ENCODE results near the gene SIK3. TPM values are rescaled to one million over a fixed set of nuclear protein-coding genes. Genes with fewer than 3 reads are reported as not detected.

The SIK3 gene
- total RNA-seq, 1 donor: 25.7 TPM

- H3K27ac ChIP-seq (ENCODE audit: low read depth, low read length): no peak overlapping the region
- H3K4me2 ChIP-seq (ENCODE audit: insufficient read depth, low read length): no peak overlapping the region
- peaks cover 74% of the 10 kb centered on the region for H3K79me2 ChIP-seq (ENCODE audit: insufficient read depth, low read length)
- DNase-seq (ENCODE audit: insufficient read length, low spot score, missing footprints): no peak
- no peaks in the 10 kb centered on the region for H3K36me3 ChIP-seq (ENCODE audit: insufficient read depth, low read length)
- H4K20me1 ChIP-seq (ENCODE audit: insufficient read depth, low read length): peaks cover 55% of the 10 kb centered on the region
- no peak for TF ChIP-seq CTCF (IDR thresholded peaks at IDR 0.05; ENCODE audit: extremely low read depth, low read depth, low read length)
- H3K27me3 ChIP-seq (ENCODE audit: insufficient read depth, low read length): no peaks in the 10 kb centered on the region
- H3K9me3 ChIP-seq (ENCODE audit: low read depth, low read length): no peaks in the 10 kb centered on the region
- H2AFZ ChIP-seq (ENCODE audit: low read length): no peak overlapping the region
- no peak overlapping the region for H3K4me3 ChIP-seq (ENCODE audit: insufficient read depth, low read length)
- H3K4me1 ChIP-seq (ENCODE audit: insufficient read depth, low read length): peaks cover 31% of the 10 kb centered on the region
Measured at GRCh38 chr11:117066959-117067358, 31.3 kb downstream of the SIK3 start.

GRCh38 chr11:117064275-117064674 is 34.0 kb downstream of the SIK3 start:
- H3K79me2 ChIP-seq (ENCODE audit: insufficient read depth, low read length): peaks cover 73% of the 10 kb centered on the region
- no peak for TF ChIP-seq CTCF (IDR thresholded peaks at IDR 0.05; ENCODE audit: extremely low read depth, low read depth, low read length)

GRCh38 chr11:117062498-117062897 is 35.7 kb downstream of the SIK3 start:
- H3K9me3 ChIP-seq (ENCODE audit: low read depth, low read length): no peaks in the 10 kb centered on the region
- H2AFZ ChIP-seq (ENCODE audit: low read length): no peak overlapping the region
- peaks cover 75% of the 10 kb centered on the region for H3K79me2 ChIP-seq (ENCODE audit: insufficient read depth, low read length)
- peaks cover 23% of the 10 kb centered on the region for H3K4me1 ChIP-seq (ENCODE audit: insufficient read depth, low read length)
- TF ChIP-seq CTCF (IDR thresholded peaks at IDR 0.05; ENCODE audit: extremely low read depth, low read depth, low read length): no peak
- peak overlapping the region; percentile 3 for H3K4me2 ChIP-seq (ENCODE audit: insufficient read depth, low read length)
- peaks cover 39% of the 10 kb centered on the region for H4K20me1 ChIP-seq (ENCODE audit: insufficient read depth, low read length)
- no peaks in the 10 kb centered on the region for H3K27me3 ChIP-seq (ENCODE audit: insufficient read depth, low read length)
- H3K4me3 ChIP-seq (ENCODE audit: insufficient read depth, low read length): no peak overlapping the region
- no peaks in the 10 kb centered on the region for H3K36me3 ChIP-seq (ENCODE audit: insufficient read depth, low read length)
- H3K27ac ChIP-seq (ENCODE audit: low read depth, low read length): no peak overlapping the region
- DNase-seq (ENCODE audit: insufficient read length, low spot score, missing footprints): no peak

More at GRCh38 chr11:117064275-117064674, 34.0 kb downstream of the SIK3 start:
- peak overlapping the region; percentile 43 for H3K27ac ChIP-seq (ENCODE audit: low read depth, low read length)
- no peaks in the 10 kb centered on the region for H3K36me3 ChIP-seq (ENCODE audit: insufficient read depth, low read length)
- H3K4me2 ChIP-seq (ENCODE audit: insufficient read depth, low read length): peak overlapping the region; percentile 43
- no peak overlapping the region for H3K4me3 ChIP-seq (ENCODE audit: insufficient read depth, low read length)
- H4K20me1 ChIP-seq (ENCODE audit: insufficient read depth, low read length): peaks cover 38% of the 10 kb centered on the region
- H2AFZ ChIP-seq (ENCODE audit: low read length): no peak overlapping the region
- peak; percentile 64 for DNase-seq (ENCODE audit: insufficient read length, low spot score, missing footprints)
- H3K4me1 ChIP-seq (ENCODE audit: insufficient read depth, low read length): peaks cover 23% of the 10 kb centered on the region
- no peaks in the 10 kb centered on the region for H3K27me3 ChIP-seq (ENCODE audit: insufficient read depth, low read length)
- no peaks in the 10 kb centered on the region for H3K9me3 ChIP-seq (ENCODE audit: low read depth, low read length)

GRCh38 chr11:117061256-117061655 is 37.0 kb downstream of the SIK3 start:
- TF ChIP-seq CTCF (IDR thresholded peaks at IDR 0.05; ENCODE audit: extremely low read depth, low read depth, low read length): no peak
- no peak overlapping the region for H2AFZ ChIP-seq (ENCODE audit: low read length)
- peaks cover 73% of the 10 kb centered on the region for H3K79me2 ChIP-seq (ENCODE audit: insufficient read depth, low read length)
- peaks cover 40% of the 10 kb centered on the region for H4K20me1 ChIP-seq (ENCODE audit: insufficient read depth, low read length)
- no peak overlapping the region for H3K4me3 ChIP-seq (ENCODE audit: insufficient read depth, low read length)
- H3K27ac ChIP-seq (ENCODE audit: low read depth, low read length): no peak overlapping the region
- no peak overlapping the region for H3K4me2 ChIP-seq (ENCODE audit: insufficient read depth, low read length)
- peaks cover 23% of the 10 kb centered on the region for H3K4me1 ChIP-seq (ENCODE audit: insufficient read depth, low read length)
- H3K9me3 ChIP-seq (ENCODE audit: low read depth, low read length): no peaks in the 10 kb centered on the region
- no peaks in the 10 kb centered on the region for H3K36me3 ChIP-seq (ENCODE audit: insufficient read depth, low read length)
- no peak for DNase-seq (ENCODE audit: insufficient read length, low spot score, missing footprints)
- no peaks in the 10 kb centered on the region for H3K27me3 ChIP-seq (ENCODE audit: insufficient read depth, low read length)

Data from osteoblast (primary cell).